ENCODE measurements around the gene C17orf100.
"Not testable (repeated sequence)": the region's sequence is repeated elsewhere in the genome, so short reads cannot be mapped to it uniquely, and the experiment has no call there.

The C17orf100 gene

GRCh38 chr17:6641247-6641863 is 10.2 kb upstream of the C17orf100 start:
- DNase-seq (ENCODE audit: low read depth), result no peak

GRCh38 chr17:6642592-6642991 is 9.0 kb upstream of the C17orf100 start:
- DNase-seq (ENCODE audit: low read depth), result no peak

GRCh38 chr17:6643451-6644125 is 8.0 kb upstream of the C17orf100 start:
- no peak for DNase-seq (ENCODE audit: low read depth)

- no peak for DNase-seq (ENCODE audit: low read depth)
Measured at GRCh38 chr17:6648181-6648580, 3.4 kb upstream of the C17orf100 start.

GRCh38 chr17:6651919-6652452 is 424 bp downstream of the C17orf100 start:
- DNase-seq (ENCODE audit: low read depth), result no peak

- DNase-seq (ENCODE audit: low read depth), result no peak
Measured at GRCh38 chr17:6654841-6655731, 3.5 kb downstream of the C17orf100 start.

GRCh38 chr17:6655732-6656361 is 4.3 kb downstream of the C17orf100 start:
- DNase-seq (ENCODE audit: low read depth), result not testable (repeated sequence)

GRCh38 chr17:6656797-6657632 is 5.5 kb downstream of the C17orf100 start:
- DNase-seq (ENCODE audit: low read depth), result peak; percentile 38

GRCh38 chr17:6657633-6658287 is 6.2 kb downstream of the C17orf100 start:
- DNase-seq (ENCODE audit: low read depth), result no peak

- DNase-seq (ENCODE audit: low read depth), result not testable (repeated sequence)
Measured at GRCh38 chr17:6658411-6658810, 6.8 kb downstream of the C17orf100 start.

- DNase-seq (ENCODE audit: low read depth), result no peak
Measured at GRCh38 chr17:6660101-6660500, 8.5 kb downstream of the C17orf100 start.

- DNase-seq (ENCODE audit: low read depth), result no peak
Measured at GRCh38 chr17:6660805-6661463, 9.4 kb downstream of the C17orf100 start.

GRCh38 chr17:6661464-6661848 is 9.9 kb downstream of the C17orf100 start:
- no peak for DNase-seq (ENCODE audit: low read depth)

- DNase-seq (ENCODE audit: low read depth), result not testable (repeated sequence)
Measured at GRCh38 chr17:6663200-6663599, 11.6 kb downstream of the C17orf100 start.

- no peak for DNase-seq (ENCODE audit: low read depth)
Measured at GRCh38 chr17:6666077-6666521, 14.5 kb downstream of the C17orf100 start.

- no peak for DNase-seq (ENCODE audit: low read depth)
Measured at GRCh38 chr17:6666557-6666956, 15.0 kb downstream of the C17orf100 start.

GRCh38 chr17:6667516-6667915 is 16.0 kb downstream of the C17orf100 start:
- DNase-seq (ENCODE audit: low read depth), result no peak

GRCh38 chr17:6668219-6668618 is 16.7 kb downstream of the C17orf100 start:
- no peak for DNase-seq (ENCODE audit: low read depth)

- no peak for DNase-seq (ENCODE audit: low read depth)
Measured at GRCh38 chr17:6668727-6669425, 17.3 kb downstream of the C17orf100 start.

All from activated T-cell treated with anti-CD3 and anti-CD28 coated beads for 24 hours (primary cell).